Measurements from ENCODE around the gene MAP1LC3C. TPM values are rescaled to one million over a fixed set of nuclear protein-coding genes. Genes with fewer than 3 reads are reported as not detected.

MAP1LC3C gene
- total RNA-seq, 2 experiments from 2014 or later: not detected

DNA sequence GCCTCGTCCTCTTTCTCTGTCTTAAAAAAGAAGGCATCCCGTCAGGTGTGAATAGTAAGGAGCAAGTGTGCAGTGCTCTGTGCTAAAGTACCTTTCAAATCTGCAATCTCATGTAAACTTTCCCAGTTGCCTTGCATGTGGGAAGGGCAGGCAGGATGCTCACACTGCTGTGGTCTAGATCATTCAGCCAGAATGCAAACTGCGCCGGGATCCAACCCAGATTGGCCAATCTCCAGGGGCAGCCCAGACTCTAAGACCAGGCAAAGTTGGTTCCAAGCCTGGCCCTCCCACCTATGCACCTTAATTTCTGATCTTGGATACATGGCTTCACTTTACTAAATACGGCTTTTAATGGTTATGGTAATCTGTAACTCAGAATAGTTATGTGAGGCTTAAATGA is 3.2 kb upstream of the MAP1LC3C start:
- CTCF ChIA-PET (ENCODE audit: unreplicated experiment): no interaction called here
- intact Hi-C loops (cut with micrococcal nuclease; ENCODE audit: unreplicated experiment): no loop called here

GRCh38 chr1:242000434-242000833 is 1.5 kb upstream of the MAP1LC3C start:
- ChIA-PET CTCF (ENCODE audit: unreplicated experiment) (no interaction called here), POLR2A (no interaction called here)
- no peak overlapping the region for H3K4me2 ChIP-seq (ENCODE audit: low read length)
- H3K9me3 ChIP-seq (ENCODE audit: low read length): no peaks in the 10 kb centered on the region
- no peak overlapping the region for H3K4me3 ChIP-seq (ENCODE audit: low read depth, low read length, poor library complexity, severe bottlenecking)
- no peak for DNase-seq (ENCODE audit: low spot score)
- intact Hi-C loops (cut with micrococcal nuclease; ENCODE audit: unreplicated experiment): no loop called here
- no peak overlapping the region for H2AFZ ChIP-seq (ENCODE audit: low read length)
- H3K79me2 ChIP-seq (ENCODE audit: insufficient read depth, low read depth, low read length): no peaks in the 10 kb centered on the region
- no TSS peak for BruUV-seq (replicated peaks)
- no peak for TF ChIP-seq EZH2phosphoT487 (IDR thresholded peaks at IDR 0.05; ENCODE audit: borderline replicate concordance, low read depth, low read length)
- TF ChIP-seq, protein P1, sequence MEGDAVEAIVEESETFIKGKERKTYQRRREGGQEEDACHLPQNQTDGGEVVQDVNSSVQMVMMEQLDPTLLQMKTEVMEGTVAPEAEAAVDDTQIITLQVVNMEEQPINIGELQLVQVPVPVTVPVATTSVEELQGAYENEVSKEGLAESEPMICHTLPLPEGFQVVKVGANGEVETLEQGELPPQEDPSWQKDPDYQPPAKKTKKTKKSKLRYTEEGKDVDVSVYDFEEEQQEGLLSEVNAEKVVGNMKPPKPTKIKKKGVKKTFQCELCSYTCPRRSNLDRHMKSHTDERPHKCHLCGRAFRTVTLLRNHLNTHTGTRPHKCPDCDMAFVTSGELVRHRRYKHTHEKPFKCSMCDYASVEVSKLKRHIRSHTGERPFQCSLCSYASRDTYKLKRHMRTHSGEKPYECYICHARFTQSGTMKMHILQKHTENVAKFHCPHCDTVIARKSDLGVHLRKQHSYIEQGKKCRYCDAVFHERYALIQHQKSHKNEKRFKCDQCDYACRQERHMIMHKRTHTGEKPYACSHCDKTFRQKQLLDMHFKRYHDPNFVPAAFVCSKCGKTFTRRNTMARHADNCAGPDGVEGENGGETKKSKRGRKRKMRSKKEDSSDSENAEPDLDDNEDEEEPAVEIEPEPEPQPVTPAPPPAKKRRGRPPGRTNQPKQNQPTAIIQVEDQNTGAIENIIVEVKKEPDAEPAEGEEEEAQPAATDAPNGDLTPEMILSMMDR (conservative IDR thresholded peaks at IDR 0.05; ENCODE audit: low read length): no peak
- H3K9me2 ChIP-seq (ENCODE audit: insufficient read depth, low read length): no peaks in the 10 kb centered on the region
- no peaks in the 10 kb centered on the region for H3K36me3 ChIP-seq (ENCODE audit: insufficient read depth, low read length)
- H3K4me1 ChIP-seq (ENCODE audit: insufficient read depth, low read length, poor library complexity, severe bottlenecking): no peaks in the 10 kb centered on the region
- H3K27ac ChIP-seq (ENCODE audit: low read depth, low read length, poor library complexity, severe bottlenecking): no peak overlapping the region
- no peaks in the 10 kb centered on the region for H4K20me1 ChIP-seq (ENCODE audit: insufficient read depth, low read length)

More for the DNA sequence above, 3.2 kb upstream of the MAP1LC3C start:
- no peaks in the 10 kb centered on the region for H3K9me2 ChIP-seq (ENCODE audit: insufficient read depth, low read length)
- H3K4me1 ChIP-seq (ENCODE audit: insufficient read depth, low read length, poor library complexity, severe bottlenecking): no peaks in the 10 kb centered on the region
- H3K4me3 ChIP-seq (ENCODE audit: low read depth, low read length, poor library complexity, severe bottlenecking): no peak overlapping the region
- no peaks in the 10 kb centered on the region for H4K20me1 ChIP-seq (ENCODE audit: insufficient read depth, low read length)
- no peak for DNase-seq (ENCODE audit: low spot score)
- H3K4me2 ChIP-seq (ENCODE audit: low read length): no peak overlapping the region
- TF ChIP-seq EZH2phosphoT487 (IDR thresholded peaks at IDR 0.05; ENCODE audit: borderline replicate concordance, low read depth, low read length): no peak
- TF ChIP-seq, protein P1 (conservative IDR thresholded peaks at IDR 0.05; ENCODE audit: low read length): no peak
- H3K27ac ChIP-seq (ENCODE audit: low read depth, low read length, poor library complexity, severe bottlenecking): no peak overlapping the region
- H3K9me3 ChIP-seq (ENCODE audit: low read length): no peaks in the 10 kb centered on the region
- H3K36me3 ChIP-seq (ENCODE audit: insufficient read depth, low read length): no peaks in the 10 kb centered on the region
- H3K79me2 ChIP-seq (ENCODE audit: insufficient read depth, low read depth, low read length): no peaks in the 10 kb centered on the region
- H2AFZ ChIP-seq (ENCODE audit: low read length): no peak overlapping the region
- POLR2A ChIA-PET: interaction anchor here (0.6 kb wide), 1 partner anchor 49 kb away, joined by 3 read pairs; no protein-coding TSS in a partner anchor
- no TSS peak for BruUV-seq (replicated peaks)

GRCh38 chr1:241998412-241998921 is 431 bp downstream of the MAP1LC3C start:
- no peaks in the 10 kb centered on the region for H4K20me1 ChIP-seq (ENCODE audit: insufficient read depth, low read length)
- no peaks in the 10 kb centered on the region for H3K4me1 ChIP-seq (ENCODE audit: insufficient read depth, low read length, poor library complexity, severe bottlenecking)
- no peaks in the 10 kb centered on the region for H3K36me3 ChIP-seq (ENCODE audit: insufficient read depth, low read length)
- H3K9me2 ChIP-seq (ENCODE audit: insufficient read depth, low read length): no peaks in the 10 kb centered on the region
- no peak overlapping the region for H3K27ac ChIP-seq (ENCODE audit: low read depth, low read length, poor library complexity, severe bottlenecking)
- TF ChIP-seq, protein P1 (conservative IDR thresholded peaks at IDR 0.05; ENCODE audit: low read length): 0 out of 2 replicates have a peak, but pooled peaks have one; percentile 39
- TF ChIP-seq EZH2phosphoT487 (IDR thresholded peaks at IDR 0.05; ENCODE audit: borderline replicate concordance, low read depth, low read length): no peak
- POLR2A ChIA-PET: interaction anchor here (0.7 kb wide), 2 partner anchors 8 to 1461 kb away, joined by 4 to 5 read pairs; no protein-coding TSS in a partner anchor
- DNase-seq (ENCODE audit: low spot score): no peak
- no peak overlapping the region for H3K4me2 ChIP-seq (ENCODE audit: low read length)
- no peak overlapping the region for H2AFZ ChIP-seq (ENCODE audit: low read length)
- H3K9me3 ChIP-seq (ENCODE audit: low read length): no peaks in the 10 kb centered on the region
- no peak overlapping the region for H3K4me3 ChIP-seq (ENCODE audit: low read depth, low read length, poor library complexity, severe bottlenecking)
- intact Hi-C loops (cut with micrococcal nuclease; ENCODE audit: unreplicated experiment): no loop called here
- BruUV-seq (replicated peaks): no TSS peak
- CTCF ChIA-PET (ENCODE audit: unreplicated experiment): no interaction called here
- no peaks in the 10 kb centered on the region for H3K79me2 ChIP-seq (ENCODE audit: insufficient read depth, low read depth, low read length)

Measured in OCI-LY7 (cell line).